ENCODE results near the gene DDIT3. TPM values are rescaled to one million over a fixed set of nuclear protein-coding genes. Genes with fewer than 3 reads are reported as not detected.
"Not testable (repeated sequence)": the region's sequence is repeated elsewhere in the genome, so short reads cannot be mapped to it uniquely, and the experiment has no call there.

Gene DDIT3, protein sequence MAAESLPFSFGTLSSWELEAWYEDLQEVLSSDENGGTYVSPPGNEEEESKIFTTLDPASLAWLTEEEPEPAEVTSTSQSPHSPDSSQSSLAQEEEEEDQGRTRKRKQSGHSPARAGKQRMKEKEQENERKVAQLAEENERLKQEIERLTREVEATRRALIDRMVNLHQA
- total RNA-seq (2014; rRNA removed; shearing (Covaris generic); ENCODE audit: low replicate concordance): 9.9 and 17.1 TPM in 2 replicates

DNA sequence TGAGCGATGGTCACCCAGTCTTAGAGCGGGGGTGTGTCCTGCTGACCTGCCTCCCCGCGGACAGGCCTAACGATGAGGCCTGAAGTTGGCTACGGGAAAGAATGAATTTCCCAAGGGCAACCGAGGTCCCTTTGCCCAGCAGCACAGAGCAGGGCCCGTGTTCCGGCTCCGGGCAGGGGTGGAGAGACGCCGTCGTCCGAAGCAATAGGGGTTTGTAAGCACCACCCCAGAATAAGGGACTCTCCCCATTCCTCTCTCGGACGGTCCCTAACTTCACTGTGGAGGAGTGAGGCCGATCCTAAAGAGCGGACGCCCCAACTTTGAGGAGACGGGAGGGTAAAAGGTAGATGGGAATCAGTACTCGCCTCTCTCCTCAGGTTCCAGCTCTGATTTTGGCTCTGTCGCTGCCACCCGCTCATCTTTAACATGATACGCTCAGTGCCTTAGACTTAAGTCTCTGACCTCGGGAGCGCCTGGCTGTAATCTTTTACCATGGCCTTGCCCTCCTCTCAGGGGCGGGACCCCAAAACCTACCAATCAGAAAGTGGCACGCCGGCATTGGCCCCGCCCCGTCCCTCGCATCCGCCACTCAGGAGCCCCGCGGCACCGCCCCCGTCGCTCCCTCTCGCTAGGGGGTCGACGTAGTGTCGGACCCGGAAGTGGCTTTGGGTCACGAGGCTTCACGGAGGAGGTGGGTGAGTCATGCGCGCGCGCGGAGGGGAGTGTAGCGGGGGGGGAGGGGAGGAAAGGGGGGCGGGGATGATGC, at the start of gene DDIT3:
Gene DDIT3 (minus strand): TSS at position 462 of the 766 bp plus-strand sequence. CDS start 3,108 bp downstream, outside the sequence.
- peak within 1 kb of the TSS; percentile 93 for H3K4me3 ChIP-seq
- DNase-seq: peak; percentile 98

GRCh38 chr12:57569858-57570257, 49.5 kb upstream of the DDIT3 start:
- no peaks in the 10 kb centered on the region for H3K9me3 ChIP-seq
- 0 out of 2 replicates have a peak, but pooled peaks cover 2% of the 10 kb centered on the region for H3K27me3 ChIP-seq
- no peak for DNase-seq
- H3K4me3 ChIP-seq: no peak overlapping the region
- no peaks in the 10 kb centered on the region for H3K36me3 ChIP-seq

More for the DNA sequence above, at the start of gene DDIT3:
- peaks cover 65% of the 10 kb centered on the region for H3K36me3 ChIP-seq
- H3K9me3 ChIP-seq: no peaks in the 10 kb centered on the region
- H3K27me3 ChIP-seq: no peaks in the 10 kb centered on the region

GRCh38 chr12:57568838-57569237, 48.5 kb upstream of the DDIT3 start:
- no peak overlapping the region for H3K4me3 ChIP-seq
- H3K9me3 ChIP-seq: no peaks in the 10 kb centered on the region
- peaks cover 5% of the 10 kb centered on the region for H3K27me3 ChIP-seq
- no peaks in the 10 kb centered on the region for H3K36me3 ChIP-seq
- DNase-seq: no peak

DNA sequence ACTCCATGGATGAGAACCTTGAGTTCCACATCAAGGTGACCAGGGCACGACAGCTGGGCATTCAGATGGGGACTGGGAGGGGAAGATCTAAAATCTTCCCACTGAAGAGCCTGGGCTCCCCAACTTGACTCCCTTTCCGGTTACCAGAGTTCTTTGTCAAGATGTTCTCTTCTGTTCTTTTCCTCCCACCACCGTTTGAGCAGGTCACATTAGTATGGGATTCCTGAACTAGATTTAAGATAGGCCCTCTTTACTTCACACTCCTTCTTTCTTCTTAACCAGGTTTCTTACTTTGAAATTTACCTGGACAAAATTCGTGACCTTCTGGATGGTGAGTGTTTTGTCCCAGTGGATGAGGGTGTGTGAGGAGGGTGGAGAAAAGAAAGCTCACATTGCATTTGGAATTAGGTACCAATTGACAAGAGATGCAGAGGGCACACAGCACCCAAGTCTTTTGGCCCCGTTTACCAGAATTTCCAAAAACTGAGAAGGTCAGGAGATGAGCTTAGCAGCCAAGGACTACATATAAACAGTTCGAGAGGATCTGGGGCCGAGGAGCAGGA, 43.9 kb upstream of the DDIT3 start:
- no peaks in the 10 kb centered on the region for H3K36me3 ChIP-seq
- no peaks in the 10 kb centered on the region for H3K9me3 ChIP-seq
- no peak overlapping the region for H3K4me3 ChIP-seq
- no peak for DNase-seq
- peaks cover 21% of the 10 kb centered on the region for H3K27me3 ChIP-seq

DNA sequence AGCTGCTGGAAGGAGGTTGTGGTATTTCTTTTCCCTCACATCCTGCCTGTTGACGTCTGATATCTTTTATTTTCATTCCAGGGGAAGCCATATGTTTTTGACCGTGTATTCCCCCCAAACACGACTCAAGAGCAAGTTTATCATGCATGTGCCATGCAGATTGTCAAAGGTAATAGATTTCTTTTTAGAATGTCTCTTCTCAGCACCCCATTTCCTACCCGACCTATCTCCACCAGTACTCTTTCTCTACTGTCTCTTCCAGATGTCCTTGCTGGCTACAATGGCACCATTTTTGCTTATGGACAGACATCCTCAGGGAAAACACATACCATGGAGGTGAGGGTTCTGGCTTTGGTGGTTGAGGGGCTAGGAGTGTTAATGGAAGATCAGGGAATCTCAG, 43.0 kb upstream of the DDIT3 start:
- Histone ChIP-seq H3K27me3 (peaks cover 21% of the 10 kb centered on the region), H3K4me3 (no peak overlapping the region), H3K9me3 (no peaks in the 10 kb centered on the region), H3K36me3 (no peaks in the 10 kb centered on the region)
- DNase-seq: no peak

GRCh38 chr12:57561117-57561516, 40.8 kb upstream of the DDIT3 start:
- DNase-seq: peak; percentile 43
- H3K27me3 ChIP-seq: peaks cover 21% of the 10 kb centered on the region
- not testable (repeated sequence) for H3K36me3 ChIP-seq, H3K4me3 ChIP-seq, H3K9me3 ChIP-seq

DNA sequence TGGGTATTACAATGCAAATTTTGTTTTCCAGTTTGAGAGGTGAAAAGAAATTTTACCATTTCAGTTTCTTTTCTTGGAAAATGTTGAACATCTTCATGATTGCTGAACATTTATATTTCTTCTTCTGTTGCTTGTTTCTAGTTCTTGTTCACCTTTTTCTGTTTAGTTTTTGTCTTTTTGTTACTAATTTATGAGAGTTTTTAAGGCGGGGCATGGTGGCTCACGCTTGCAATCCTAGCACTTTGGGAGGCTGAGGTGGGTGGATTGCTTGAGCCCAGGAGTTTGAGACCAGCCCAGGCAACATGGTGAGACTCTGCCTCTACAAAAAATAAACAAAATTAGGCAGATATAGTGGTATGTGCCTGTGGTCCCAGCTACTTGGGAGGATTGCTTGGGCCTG, 40.2 kb upstream of the DDIT3 start:
- H3K36me3 ChIP-seq: no peaks in the 10 kb centered on the region
- peaks cover 21% of the 10 kb centered on the region for H3K27me3 ChIP-seq
- no peak overlapping the region for H3K4me3 ChIP-seq
- no peak for DNase-seq
- H3K9me3 ChIP-seq: no peaks in the 10 kb centered on the region

DNA sequence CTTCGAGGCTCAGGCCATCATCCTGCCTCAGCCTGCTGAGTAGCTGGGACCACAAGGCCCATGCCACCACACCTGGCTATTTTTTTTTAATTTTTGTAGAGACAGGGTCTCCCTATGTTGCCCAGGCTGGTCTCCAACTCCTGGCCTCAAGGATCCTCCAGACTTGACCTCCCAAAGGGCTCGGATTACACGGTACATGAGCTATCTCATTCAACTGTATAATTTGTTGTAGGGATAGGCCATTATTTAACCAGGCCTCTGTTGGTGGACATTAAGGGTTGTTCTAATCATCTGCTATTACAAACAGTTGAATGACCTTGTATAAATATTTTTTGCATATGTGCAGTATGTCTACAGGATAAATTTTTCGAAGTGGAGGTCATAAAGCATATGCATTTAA, 38.5 kb upstream of the DDIT3 start:
- no peak for DNase-seq
- Histone ChIP-seq H3K27me3 (peaks cover 16% of the 10 kb centered on the region), H3K36me3 (no peaks in the 10 kb centered on the region), H3K4me3 (no peak overlapping the region), H3K9me3 (no peaks in the 10 kb centered on the region)

- Histone ChIP-seq H3K36me3 (no peaks in the 10 kb centered on the region), H3K9me3 (no peaks in the 10 kb centered on the region), H3K27me3 (no peaks in the 10 kb centered on the region; the same call in 1 of the 2 replicates), H3K4me3 (no peak overlapping the region)
- DNase-seq: no peak
These were observed 34.6 kb upstream of the DDIT3 start for GRCh38 chr12:57554897-57555296.

GRCh38 chr12:57554453-57554852, 34.1 kb upstream of the DDIT3 start:
- H3K36me3 ChIP-seq: no peaks in the 10 kb centered on the region
- no peaks in the 10 kb centered on the region for H3K9me3 ChIP-seq
- H3K27me3 ChIP-seq: no peaks in the 10 kb centered on the region; the same call in 1 of the 2 replicates
- DNase-seq: no peak
- H3K4me3 ChIP-seq: no peak overlapping the region

DNA sequence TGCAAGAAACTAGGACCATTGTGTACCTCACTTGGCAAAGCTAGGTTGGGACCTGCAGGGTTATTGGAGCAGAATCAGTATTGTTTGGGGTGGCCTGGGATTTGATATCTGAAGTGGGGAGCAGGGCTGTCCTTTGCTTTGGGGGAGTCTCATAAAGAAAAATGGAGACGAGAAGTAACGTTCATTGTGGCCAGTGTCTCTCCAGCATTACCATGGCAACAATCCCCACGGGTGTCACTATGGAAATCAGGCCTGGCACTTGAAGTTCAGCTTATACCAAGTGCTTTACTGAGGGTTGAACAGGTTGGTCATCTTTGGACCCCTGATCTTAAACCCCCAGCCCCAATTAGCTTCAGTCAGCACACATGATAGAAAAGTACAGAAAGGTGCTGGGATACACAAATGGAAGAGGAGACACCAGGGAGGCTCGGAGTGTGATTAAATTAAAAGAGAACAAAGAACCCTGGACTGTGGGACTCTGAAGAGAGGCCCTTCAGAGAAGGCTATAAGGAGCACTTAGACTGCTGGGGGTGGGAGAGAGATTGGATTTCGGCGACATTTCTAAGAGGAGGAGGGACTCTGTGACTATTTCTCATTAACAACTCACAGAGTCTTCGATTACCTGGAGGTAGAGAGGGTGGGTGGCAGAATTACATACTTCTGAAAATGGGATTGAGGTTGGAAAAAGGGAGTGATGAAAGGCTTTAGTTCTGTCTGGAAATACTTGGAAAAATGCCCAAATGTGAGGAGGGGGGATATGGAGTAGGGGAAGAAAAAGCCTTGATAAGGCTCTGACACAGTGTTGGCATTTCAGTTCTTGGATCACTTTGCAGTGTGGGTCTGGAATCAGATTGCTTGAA, 33.3 kb upstream of the DDIT3 start:
- Histone ChIP-seq H3K36me3 (no peaks in the 10 kb centered on the region), H3K9me3 (no peaks in the 10 kb centered on the region), H3K4me3 (no peak overlapping the region), H3K27me3 (no peaks in the 10 kb centered on the region; the same call in 1 of the 2 replicates)
- DNase-seq: no peak

DNA sequence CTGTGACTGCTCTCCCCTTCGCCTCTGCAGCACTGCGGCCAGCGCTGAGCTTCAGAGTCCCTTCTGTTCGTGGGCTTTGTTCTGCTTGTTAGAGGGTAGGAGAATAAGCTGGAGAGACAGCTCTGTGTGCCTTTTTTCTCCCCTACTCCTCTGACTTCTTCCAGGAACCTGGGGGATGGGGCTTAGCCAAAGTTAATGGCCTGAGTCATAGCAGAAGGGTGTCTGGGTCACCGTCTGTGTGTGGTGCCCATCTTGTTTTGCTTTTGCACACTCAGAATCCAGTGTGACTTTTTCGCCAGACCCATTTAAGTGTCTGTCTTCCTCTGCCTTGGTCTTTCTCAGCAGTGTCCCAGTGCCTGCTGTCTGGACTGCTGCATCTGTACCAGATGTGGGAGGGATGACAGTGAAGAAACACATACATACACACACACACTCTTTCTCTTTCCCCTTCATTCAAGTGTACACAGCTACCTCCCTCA, 32.6 kb upstream of the DDIT3 start:
- Histone ChIP-seq H3K27me3 (no peaks in the 10 kb centered on the region; the same call in 1 of the 2 replicates), H3K4me3 (no peak overlapping the region), H3K9me3 (no peaks in the 10 kb centered on the region), H3K36me3 (no peaks in the 10 kb centered on the region)
- peak; percentile 14 for DNase-seq

- no peaks in the 10 kb centered on the region; the same call in 1 of the 2 replicates for H3K27me3 ChIP-seq
- no peak for DNase-seq
- no peaks in the 10 kb centered on the region for H3K9me3 ChIP-seq
- no peaks in the 10 kb centered on the region for H3K36me3 ChIP-seq
- no peak overlapping the region for H3K4me3 ChIP-seq
These were observed 32.0 kb upstream of the DDIT3 start for GRCh38 chr12:57552306-57552651.

- Histone ChIP-seq H3K27me3 (no peaks in the 10 kb centered on the region; the same call in 1 of the 2 replicates), H3K4me3 (no peak overlapping the region), H3K36me3 (0 out of 2 replicates have a peak, but pooled peaks cover under 1% of the 10 kb centered on the region), H3K9me3 (no peaks in the 10 kb centered on the region)
- DNase-seq: no peak
These were observed 31.5 kb upstream of the DDIT3 start for GRCh38 chr12:57551637-57552305.

DNA sequence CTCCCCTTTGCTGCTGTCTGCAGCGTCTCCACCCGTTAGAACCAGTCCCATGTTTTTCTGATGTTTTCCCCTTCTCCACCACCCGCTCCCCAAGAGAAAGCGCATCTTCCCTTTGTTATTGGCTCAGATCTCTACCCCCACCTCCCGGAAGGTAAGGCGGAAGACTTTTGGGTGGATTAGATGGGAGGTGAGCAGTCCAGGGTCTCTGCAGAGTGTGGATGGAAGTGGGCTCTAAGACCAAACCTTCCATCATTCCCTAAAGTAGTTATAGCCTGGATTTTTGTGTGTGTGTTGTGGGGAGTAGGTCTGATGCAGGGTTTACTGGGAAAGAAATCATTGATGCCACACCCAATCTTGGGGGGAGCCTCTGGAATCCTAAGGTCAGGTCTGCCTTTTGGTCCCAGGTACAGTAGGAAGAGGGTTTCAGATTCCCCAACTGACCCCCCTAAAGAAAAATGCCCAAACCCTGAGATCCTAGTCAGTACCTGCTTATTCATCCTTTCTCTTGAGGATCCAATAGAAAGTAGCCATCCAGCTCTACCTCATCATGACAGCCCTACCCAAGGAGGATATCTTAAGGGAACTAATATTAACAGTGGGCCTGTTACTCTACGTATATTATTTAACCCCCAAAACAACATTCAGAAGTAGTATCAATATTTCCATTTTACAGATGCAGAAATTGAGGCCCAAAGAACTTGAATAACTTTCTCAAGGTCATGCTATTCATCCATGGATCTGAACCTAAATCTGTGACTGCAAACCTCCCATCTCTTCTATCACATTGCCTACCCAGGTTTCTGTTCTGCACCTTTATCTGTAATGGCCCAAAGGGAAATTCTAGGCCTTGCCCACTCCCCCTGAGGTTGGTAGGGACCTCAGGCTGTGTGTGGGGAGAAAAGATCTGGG, 30.6 kb upstream of the DDIT3 start:
- no peak overlapping the region for H3K4me3 ChIP-seq
- no peak for DNase-seq

More for the DNA sequence above, 30.6 kb upstream of the DDIT3 start:
- no peaks in the 10 kb centered on the region; the same call in 1 of the 2 replicates for H3K27me3 ChIP-seq
- H3K36me3 ChIP-seq: 0 out of 2 replicates have a peak, but pooled peaks cover 3% of the 10 kb centered on the region
- H3K9me3 ChIP-seq: no peaks in the 10 kb centered on the region
